Neural progenitor cell (in vitro differentiated cells): ENCODE measurements around the gene TBX5. TPM values are rescaled to one million over a fixed set of nuclear protein-coding genes. Genes with fewer than 3 reads are reported as not detected.

Experiments used
- DNase-seq: peaks from one replicate; pipeline ENCODE4 v3.0.0-alpha.2; 2016; ENCODE audit warnings: low spot score
- H2AFZ ChIP-seq: fragments of 200-600 bp; sonication (generic); replicated peaks from 2 replicates; pipeline ENCODE4 v1.6.1; 2016; ENCODE audit warnings: antibody characterized with exemption
- H3F3A ChIP-seq: fragments of 200-600 bp; sonication (generic); 2 replicates; pipeline ENCODE4 v1.6.1; 2016; ENCODE audit warnings: antibody characterized with exemption, low read depth
- H3K27ac ChIP-seq: fragments of 200-600 bp; sonication (generic); 2 replicates; pipeline ENCODE4 v1.5.1; 2016; ENCODE audit warnings: mild to moderate bottlenecking
- H3K27me3 ChIP-seq: fragments of 200-600 bp; sonication (generic); 2 replicates; pipeline ENCODE4 v1.6.1; 2016; ENCODE audit warnings: mild to moderate bottlenecking, moderate library complexity
- H3K36me3 ChIP-seq: fragments of 200-600 bp; sonication (generic); 2 replicates; pipeline ENCODE4 v1.5.1; 2016
- H3K4me1 ChIP-seq: fragments of 200-600 bp; sonication (generic); 2 replicates; pipeline ENCODE4 v1.6.1; 2016; ENCODE audit warnings: mixed run types
- H3K4me2 ChIP-seq: fragments of 200-600 bp; sonication (generic); 2 replicates; pipeline ENCODE4 v1.6.1; 2016
- H3K4me3 ChIP-seq: fragments of 200-600 bp; sonication (generic); 2 replicates; pipeline ENCODE4 v1.5.1; 2016
- H3K79me2 ChIP-seq: fragments of 200-600 bp; sonication (generic); 2 replicates; pipeline ENCODE4 v1.6.1; 2016; ENCODE audit warnings: low read depth
- H3K9ac ChIP-seq: fragments of 200-600 bp; sonication (generic); 2 replicates; pipeline ENCODE4 v1.6.1; 2016
- H3K9me3 ChIP-seq: fragments of 200-600 bp; sonication (generic); 2 replicates; pipeline ENCODE4 v1.5.1; 2016; ENCODE audit warnings: low read depth
- H4K20me1 ChIP-seq: fragments of 200-600 bp; sonication (generic); 2 replicates; pipeline ENCODE4 v1.6.1; 2016; ENCODE audit warnings: low read depth
- H3K27ac Mint-ChIP-seq: 3 replicates; pipeline ENCODE4 v1.8.0; 2021; ENCODE audit warnings: mixed read lengths
- H3K27me3 Mint-ChIP-seq: 2 replicates; pipeline ENCODE4 v1.8.0; 2022; ENCODE audit warnings: low read depth, mild to moderate bottlenecking, inconsistent platforms, moderate library complexity, mixed read lengths; ENCODE audit not compliant: insufficient read depth
- H3K36me3 Mint-ChIP-seq: 3 replicates; pipeline ENCODE4 v1.8.0; 2021; ENCODE audit warnings: mixed read lengths
- H3K4me1 Mint-ChIP-seq: 3 replicates; pipeline ENCODE4 v1.8.0; 2021; ENCODE audit warnings: mixed read lengths
- H3K4me3 Mint-ChIP-seq: 3 replicates; pipeline ENCODE4 v1.8.0; 2021; ENCODE audit warnings: mild to moderate bottlenecking, moderate library complexity, mixed read lengths
- H3K9me3 Mint-ChIP-seq: 3 replicates; pipeline ENCODE4 v1.8.0; 2020; ENCODE audit warnings: mixed read lengths
- EZH2 ChIP-seq: fragments of 200-600 bp; sonication (generic); IDR thresholded peaks from 2 replicates; pipeline ENCODE4 v1.6.1; 2017; ENCODE audit warnings: antibody characterized with exemption, mild to moderate bottlenecking, moderate library complexity
- EZH2phosphoT487 ChIP-seq: fragments of 200-600 bp; sonication (generic); IDR thresholded peaks from 2 replicates; pipeline ENCODE4 v1.6.1; 2017; ENCODE audit warnings: antibody characterized with exemption
- total RNA-seq: library from RNA; depleted of rRNA; stranded (reverse); fragments of >200 nt; gene quantifications from 2 replicates; pipeline ENCODE4 v1.2.3, GENCODE V29; 2015; ENCODE audit warnings: low replicate concordance
- TF ChIP-seq, protein P1 (sequence below): fragments of 200-600 bp; sonication (generic); IDR thresholded peaks from 2 replicates; pipeline ENCODE4 v1.5.1; 2017; ENCODE audit warnings: antibody characterized with exemption, mild to moderate bottlenecking

The TBX5 gene
- total RNA-seq, 1 donor from 2014 or later = not detected

- H3K36me3 Mint-ChIP-seq = no peaks in the 10 kb centered on the region
- Histone ChIP-seq H2AFZ (no peak overlapping the region), H3F3A (no peaks in the 10 kb centered on the region), H3K27ac (no peak overlapping the region), H3K4me2 (no peak overlapping the region), H4K20me1 (no peaks in the 10 kb centered on the region), H3K4me1 (no peaks in the 10 kb centered on the region), H3K9ac (no peak overlapping the region), H3K9me3 (no peaks in the 10 kb centered on the region), H3K27me3 (no peaks in the 10 kb centered on the region), H3K36me3 (no peaks in the 10 kb centered on the region), H3K4me3 (no peak overlapping the region), H3K79me2 (no peaks in the 10 kb centered on the region)
- TF ChIP-seq, protein P1, sequence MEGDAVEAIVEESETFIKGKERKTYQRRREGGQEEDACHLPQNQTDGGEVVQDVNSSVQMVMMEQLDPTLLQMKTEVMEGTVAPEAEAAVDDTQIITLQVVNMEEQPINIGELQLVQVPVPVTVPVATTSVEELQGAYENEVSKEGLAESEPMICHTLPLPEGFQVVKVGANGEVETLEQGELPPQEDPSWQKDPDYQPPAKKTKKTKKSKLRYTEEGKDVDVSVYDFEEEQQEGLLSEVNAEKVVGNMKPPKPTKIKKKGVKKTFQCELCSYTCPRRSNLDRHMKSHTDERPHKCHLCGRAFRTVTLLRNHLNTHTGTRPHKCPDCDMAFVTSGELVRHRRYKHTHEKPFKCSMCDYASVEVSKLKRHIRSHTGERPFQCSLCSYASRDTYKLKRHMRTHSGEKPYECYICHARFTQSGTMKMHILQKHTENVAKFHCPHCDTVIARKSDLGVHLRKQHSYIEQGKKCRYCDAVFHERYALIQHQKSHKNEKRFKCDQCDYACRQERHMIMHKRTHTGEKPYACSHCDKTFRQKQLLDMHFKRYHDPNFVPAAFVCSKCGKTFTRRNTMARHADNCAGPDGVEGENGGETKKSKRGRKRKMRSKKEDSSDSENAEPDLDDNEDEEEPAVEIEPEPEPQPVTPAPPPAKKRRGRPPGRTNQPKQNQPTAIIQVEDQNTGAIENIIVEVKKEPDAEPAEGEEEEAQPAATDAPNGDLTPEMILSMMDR = no peak
- TF ChIP-seq EZH2 = no peak
- TF ChIP-seq EZH2phosphoT487 = no peak
- H3K27me3 Mint-ChIP-seq = no peaks in the 10 kb centered on the region
- H3K4me3 Mint-ChIP-seq = no peak overlapping the region
- no peak for DNase-seq
- H3K27ac Mint-ChIP-seq = no peak overlapping the region
- no peaks in the 10 kb centered on the region for H3K9me3 Mint-ChIP-seq
- no peaks in the 10 kb centered on the region for H3K4me1 Mint-ChIP-seq
Observed at GRCh38 chr12:114316076-114316475, 89.9 kb downstream of the TBX5 start.

DNA sequence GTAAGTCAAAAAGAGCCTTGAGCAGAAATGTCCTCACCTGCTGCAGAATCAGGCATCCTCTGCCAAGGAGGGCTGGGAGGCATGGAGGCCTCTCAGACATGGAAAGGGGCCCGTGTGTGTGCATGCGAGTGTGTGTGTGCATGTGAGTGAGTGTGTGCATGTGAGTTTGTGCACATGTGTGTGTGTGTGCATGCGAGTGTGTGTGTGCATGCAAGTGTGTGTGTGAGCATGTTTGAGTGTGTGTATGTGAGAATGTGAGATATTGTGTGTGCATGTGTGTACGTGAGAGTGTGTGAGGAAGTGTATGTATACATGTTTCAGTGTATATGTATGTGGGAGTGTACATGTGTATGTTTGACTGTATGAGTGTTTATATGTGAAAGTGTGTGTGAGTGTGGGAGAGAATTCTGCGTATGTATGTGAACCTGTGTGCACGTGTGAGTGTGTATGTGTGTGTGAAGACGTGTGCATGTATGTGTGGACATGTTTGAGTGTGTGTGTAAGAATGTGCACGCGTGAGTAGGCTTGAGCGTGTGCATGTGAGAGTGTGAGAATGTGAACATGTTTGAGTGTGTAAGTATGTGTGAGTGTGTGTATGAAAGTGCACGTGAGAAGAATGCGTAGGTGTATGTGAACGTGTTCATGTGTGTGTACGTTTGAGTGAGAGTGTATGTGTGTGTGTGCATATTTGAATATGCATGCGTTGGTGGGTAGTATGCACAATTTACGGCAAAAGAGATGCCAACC, 90.8 kb downstream of the TBX5 start:
- Histone ChIP-seq H3K9me3 (no peaks in the 10 kb centered on the region), H2AFZ (no peak overlapping the region), H3K9ac (no peak overlapping the region), H3K27ac (no peak overlapping the region), H4K20me1 (no peaks in the 10 kb centered on the region), H3K4me1 (no peaks in the 10 kb centered on the region), H3K4me3 (no peak overlapping the region), H3K4me2 (no peak overlapping the region), H3K79me2 (no peaks in the 10 kb centered on the region), H3K36me3 (no peaks in the 10 kb centered on the region), H3K27me3 (no peaks in the 10 kb centered on the region), H3F3A (no peaks in the 10 kb centered on the region)
- TF ChIP-seq EZH2phosphoT487 (no peak), EZH2 (no peak)
- TF ChIP-seq, protein P1 = no peak
- no peaks in the 10 kb centered on the region for H3K36me3 Mint-ChIP-seq
- no peaks in the 10 kb centered on the region for H3K4me1 Mint-ChIP-seq
- no peak overlapping the region for H3K27ac Mint-ChIP-seq
- no peak for DNase-seq
- H3K27me3 Mint-ChIP-seq = no peaks in the 10 kb centered on the region
- no peak overlapping the region for H3K4me3 Mint-ChIP-seq
- H3K9me3 Mint-ChIP-seq = no peaks in the 10 kb centered on the region

DNA sequence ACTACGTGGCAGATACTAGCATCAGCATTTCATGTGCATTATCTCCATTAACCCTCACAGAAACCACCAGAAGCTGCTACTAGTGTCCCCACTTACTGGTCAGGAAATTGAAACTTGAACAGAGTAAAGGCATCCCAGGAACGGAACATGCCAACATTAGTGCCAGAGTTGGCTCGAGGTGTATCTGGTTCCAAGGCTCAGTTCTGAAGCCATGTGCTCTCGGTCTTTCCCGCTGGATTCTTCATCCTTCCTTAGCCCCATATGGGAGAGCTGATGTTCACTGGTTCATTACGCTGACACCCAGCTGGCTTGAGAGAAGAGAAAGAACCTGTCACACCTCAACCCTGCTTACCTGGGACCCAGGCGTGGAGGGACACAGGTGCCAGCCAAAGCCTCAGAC, 91.5 kb downstream of the TBX5 start:
- Mint-ChIP-seq H3K9me3 (no peaks in the 10 kb centered on the region), H3K4me3 (no peak overlapping the region), H3K4me1 (no peaks in the 10 kb centered on the region), H3K27me3 (no peaks in the 10 kb centered on the region), H3K27ac (no peak overlapping the region), H3K36me3 (no peaks in the 10 kb centered on the region)
- no peak overlapping the region for H3K9ac ChIP-seq
- TF ChIP-seq, protein P1 = no peak
- TF ChIP-seq EZH2 (no peak), EZH2phosphoT487 (no peak)
- no peaks in the 10 kb centered on the region for H3K9me3 ChIP-seq
- H3K27me3 ChIP-seq = no peaks in the 10 kb centered on the region
- H3F3A ChIP-seq = no peaks in the 10 kb centered on the region
- no peak overlapping the region for H3K27ac ChIP-seq
- H2AFZ ChIP-seq = no peak overlapping the region
- no peaks in the 10 kb centered on the region for H3K36me3 ChIP-seq
- no peaks in the 10 kb centered on the region for H3K4me1 ChIP-seq
- no peaks in the 10 kb centered on the region for H4K20me1 ChIP-seq
- no peak overlapping the region for H3K4me3 ChIP-seq
- no peak overlapping the region for H3K4me2 ChIP-seq
- DNase-seq = no peak
- no peaks in the 10 kb centered on the region for H3K79me2 ChIP-seq
